Measurements from ENCODE around the gene UMODL1.
"Not testable (repeated sequence)": the region's sequence is repeated elsewhere in the genome, so short reads cannot be mapped to it uniquely, and the experiment has no call there.

Gene UMODL1

GRCh38 chr21:42114646-42115045, 43.5 kb downstream of the UMODL1 start:
- DNase-seq (ENCODE audit: low read depth in 2 of 2), result no peak

GRCh38 chr21:42115136-42115683, 44.1 kb downstream of the UMODL1 start:
- DNase-seq (ENCODE audit: low read depth in 2 of 2), result no peak

GRCh38 chr21:42116551-42116950, 45.4 kb downstream of the UMODL1 start:
- DNase-seq (ENCODE audit: low read depth in 2 of 2), result not testable (repeated sequence)

GRCh38 chr21:42117229-42117966, 46.3 kb downstream of the UMODL1 start:
- peak; percentile 55 to 59 for DNase-seq (ENCODE audit: low read depth in 2 of 2)

DNA sequence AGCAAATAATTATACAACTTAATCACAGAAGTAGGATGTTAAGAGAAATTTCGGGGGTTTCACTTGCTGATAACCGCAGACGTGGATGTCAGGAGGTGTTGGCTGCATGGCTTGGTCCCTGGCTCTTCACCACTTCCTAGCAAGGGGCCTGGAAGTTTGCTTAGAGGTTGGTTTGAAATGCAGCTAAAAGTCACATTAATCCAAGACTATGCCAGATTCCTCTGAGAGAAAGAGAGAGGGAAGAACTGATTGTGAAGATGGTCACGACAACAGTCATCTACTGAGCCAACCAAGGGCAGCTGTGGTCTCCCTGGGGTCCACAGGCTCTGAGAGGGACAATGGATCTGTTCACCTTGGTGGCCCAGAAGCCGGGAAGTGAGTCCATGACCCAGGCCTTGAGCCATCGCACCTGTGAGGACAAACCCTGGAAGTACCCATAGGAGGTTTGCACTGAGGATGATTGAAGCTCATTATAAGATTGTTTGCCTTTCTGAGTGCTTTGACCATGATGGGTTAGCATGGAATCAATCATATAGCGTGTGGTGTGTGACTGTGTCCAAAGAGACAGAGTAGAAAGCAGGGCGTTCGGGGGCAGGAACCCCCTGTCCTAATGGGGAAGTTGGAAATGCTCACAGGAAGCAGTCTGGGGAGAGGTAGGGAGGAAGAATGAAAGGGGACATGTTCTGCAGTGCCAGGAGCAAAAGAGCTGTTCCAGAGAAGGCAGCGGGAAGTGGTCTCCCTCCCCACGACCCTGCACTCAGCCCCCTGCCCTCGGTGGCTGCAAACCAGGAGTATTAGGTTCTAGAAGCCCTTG, 47.1 kb downstream of the UMODL1 start:
- no peak for DNase-seq (ENCODE audit: low read depth in 2 of 2)

GRCh38 chr21:42118901-42119300, 47.8 kb downstream of the UMODL1 start:
- DNase-seq (ENCODE audit: low read depth in 2 of 2), result no peak

DNA sequence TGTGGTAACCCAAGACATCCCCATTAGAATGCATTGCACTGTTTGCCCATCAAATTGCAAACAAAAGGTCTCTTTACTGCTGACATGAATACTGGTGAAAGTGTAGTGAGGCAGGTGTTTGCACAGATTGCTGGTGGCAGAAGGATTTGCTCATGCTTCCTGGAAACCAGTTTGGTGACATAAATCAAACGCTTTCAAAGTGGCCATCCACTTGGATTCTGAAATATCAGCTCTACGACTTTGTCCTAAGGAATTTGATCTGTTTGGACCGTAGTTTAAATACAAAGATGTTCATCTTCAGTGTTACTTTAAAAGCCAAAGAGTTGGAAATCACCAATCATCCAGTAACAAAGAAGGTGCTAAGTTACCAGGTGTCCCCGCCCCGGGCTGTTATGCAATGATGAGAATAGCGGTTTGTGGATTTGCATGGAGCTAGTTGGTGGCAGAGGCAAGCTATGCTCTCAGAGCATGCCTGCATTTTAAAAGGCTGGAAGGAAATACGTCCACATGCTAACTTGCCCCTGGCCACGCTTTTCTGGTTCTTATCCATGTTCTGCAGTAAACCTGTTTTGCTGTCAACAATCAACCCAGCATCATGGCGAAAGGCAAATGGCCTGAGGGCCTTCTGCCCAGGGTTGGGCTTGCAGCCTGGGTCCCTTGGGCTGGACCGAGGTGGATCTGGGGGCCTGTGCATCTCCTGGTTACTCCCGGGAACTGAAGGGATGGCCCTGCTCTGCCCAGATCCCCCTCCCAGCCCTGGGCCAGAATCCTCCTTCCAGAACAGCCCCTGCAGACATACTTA, 49.2 kb downstream of the UMODL1 start:
- DNase-seq (ENCODE audit: low read depth in 2 of 2), result no peak

DNA sequence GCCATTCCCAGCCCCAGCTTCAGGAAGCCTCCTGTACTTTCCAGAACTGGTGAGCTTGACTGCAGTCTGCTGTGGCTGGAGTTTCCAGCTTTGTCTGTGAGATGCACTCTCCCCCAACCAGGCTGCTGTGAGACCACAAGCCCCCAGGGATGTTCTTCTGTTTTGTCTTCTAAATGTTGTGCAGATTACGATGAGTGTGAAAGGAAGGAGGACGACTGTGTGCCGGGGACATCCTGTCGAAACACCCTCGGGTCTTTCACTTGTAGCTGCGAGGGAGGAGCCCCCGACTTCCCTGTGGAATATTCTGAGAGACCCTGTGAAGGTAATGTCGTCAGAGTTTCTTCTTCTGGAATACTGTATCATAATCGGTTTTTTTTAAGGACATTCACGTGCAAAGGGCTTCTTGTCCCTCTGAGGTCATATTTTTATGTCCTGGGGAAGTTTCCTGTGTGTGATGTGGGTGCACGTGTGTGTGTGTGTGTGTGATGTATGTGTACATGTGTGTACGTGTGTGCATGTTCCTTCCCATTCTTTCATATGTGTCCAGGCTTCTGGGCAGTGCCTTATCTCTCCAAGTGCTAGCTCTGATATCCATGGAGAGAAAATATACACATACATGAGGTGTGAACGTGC, 49.9 kb downstream of the UMODL1 start:
- no peak for DNase-seq (ENCODE audit: low read depth in 2 of 2)

GRCh38 chr21:42121794-42122193, 50.7 kb downstream of the UMODL1 start:
- no peak for DNase-seq (ENCODE audit: low read depth in 2 of 2)

GRCh38 chr21:42122398-42122797, 51.3 kb downstream of the UMODL1 start:
- DNase-seq (ENCODE audit: low read depth in 2 of 2), result no peak

DNA sequence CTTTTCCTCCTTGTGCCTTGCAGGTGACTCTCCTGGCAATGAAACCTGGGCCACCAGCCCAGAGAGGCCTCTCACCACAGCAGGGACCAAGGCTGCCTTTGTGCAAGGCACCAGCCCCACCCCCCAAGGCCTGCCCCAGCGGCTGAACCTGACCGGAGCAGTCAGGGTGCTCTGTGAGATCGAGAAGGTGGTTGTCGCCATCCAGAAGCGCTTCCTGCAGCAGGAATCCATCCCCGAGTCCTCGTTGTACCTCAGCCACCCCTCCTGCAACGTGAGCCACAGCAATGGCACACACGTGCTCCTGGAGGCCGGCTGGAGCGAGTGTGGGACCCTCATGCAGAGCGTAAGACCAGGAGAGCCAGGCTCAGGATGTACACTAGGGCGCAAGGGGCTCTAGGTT, 51.7 kb downstream of the UMODL1 start:
- no peak for DNase-seq (ENCODE audit: low read depth in 2 of 2)

DNA sequence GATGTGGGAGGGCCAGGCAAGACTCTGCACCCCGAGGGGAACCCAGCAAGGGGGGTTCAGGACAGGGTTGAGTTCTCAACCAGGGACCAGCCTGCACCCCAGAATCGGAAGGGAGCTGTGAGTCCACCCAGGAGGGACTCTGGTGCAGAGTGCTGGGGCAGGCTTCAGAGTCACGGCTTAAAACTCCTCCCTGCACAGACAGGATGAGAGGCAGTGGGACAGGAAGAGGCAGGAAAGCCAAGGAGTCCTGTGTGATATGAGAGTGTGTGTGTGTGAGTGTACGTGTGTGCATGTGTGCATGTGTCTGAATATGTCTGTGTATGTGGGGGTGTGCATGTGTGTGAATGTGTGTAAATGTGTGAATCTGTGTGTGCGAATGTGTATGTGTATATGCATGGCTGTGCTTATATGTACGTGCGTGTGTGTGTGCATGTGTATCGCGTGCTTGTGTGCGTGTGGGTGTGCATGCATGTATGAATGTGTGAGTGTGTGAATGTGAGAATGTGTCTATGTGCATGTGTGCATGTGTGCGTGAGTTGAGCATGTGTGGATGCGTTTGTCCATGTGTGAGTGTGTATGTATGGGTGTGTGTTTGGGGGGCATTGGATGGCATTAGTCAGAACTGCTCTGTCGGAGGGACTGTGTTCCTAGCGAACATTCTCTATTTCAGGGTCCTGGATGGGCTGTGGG, 52.2 kb downstream of the UMODL1 start:
- DNase-seq (ENCODE audit: low read depth in 2 of 2), result no peak

DNA sequence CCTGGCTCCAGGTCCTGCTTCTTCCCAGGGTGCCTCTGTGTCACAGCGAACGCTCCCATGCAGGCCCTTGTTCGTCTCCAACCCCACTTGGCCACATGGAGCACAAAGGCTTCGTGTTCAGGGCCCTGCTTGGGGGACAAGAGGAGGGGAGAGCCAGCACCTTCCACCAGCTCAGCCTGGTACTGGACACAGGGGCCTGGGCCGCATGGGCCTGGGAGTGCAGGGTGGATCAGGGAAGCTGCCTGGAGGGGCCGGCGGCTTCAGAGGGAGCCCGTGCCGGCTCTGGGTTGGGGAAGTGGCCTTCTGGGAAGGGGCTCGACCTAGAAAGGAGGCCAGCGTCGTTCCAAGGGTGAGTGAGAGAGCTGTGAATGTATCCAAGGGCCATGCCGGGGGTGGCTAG, 53.0 kb downstream of the UMODL1 start:
- DNase-seq (ENCODE audit: low read depth in 2 of 2), result no peak

DNA sequence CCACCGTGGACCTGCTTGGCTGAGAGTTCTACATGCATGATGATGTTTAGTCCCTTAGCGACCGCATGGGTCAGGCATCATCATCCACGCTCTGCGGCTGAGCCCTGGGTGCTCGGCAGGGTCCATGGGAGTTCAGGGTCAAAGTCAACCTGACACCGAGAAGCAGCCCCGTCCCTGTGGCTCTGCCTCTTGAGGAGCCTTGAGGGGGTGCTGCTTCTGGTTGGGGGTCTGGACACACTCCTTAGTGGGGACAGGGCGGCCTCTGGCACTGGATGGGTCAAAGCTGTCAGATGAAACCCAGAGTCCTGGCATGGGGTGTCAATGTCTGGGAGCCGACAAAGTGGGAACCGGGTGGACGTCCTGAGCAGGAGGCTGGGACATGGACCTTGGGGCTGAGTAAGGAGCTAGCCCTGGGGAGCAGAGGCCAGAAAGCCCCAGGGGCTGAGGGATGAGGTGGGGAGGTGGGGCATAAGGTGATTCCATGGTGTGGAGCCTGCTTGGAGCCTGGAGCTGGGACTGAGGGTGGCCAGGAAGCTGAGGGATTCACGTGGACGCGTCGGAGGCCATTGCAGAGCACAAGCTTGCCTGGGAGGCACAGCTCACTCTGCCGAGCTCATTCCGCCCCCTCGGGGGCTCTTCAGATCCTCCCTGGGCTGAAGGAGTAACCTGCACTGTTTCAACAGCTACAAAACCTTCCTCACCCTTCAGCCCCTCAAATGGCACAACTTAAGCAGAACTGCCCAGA, 53.9 kb downstream of the UMODL1 start:
- DNase-seq (ENCODE audit: low read depth in 2 of 2), result no peak

DNA sequence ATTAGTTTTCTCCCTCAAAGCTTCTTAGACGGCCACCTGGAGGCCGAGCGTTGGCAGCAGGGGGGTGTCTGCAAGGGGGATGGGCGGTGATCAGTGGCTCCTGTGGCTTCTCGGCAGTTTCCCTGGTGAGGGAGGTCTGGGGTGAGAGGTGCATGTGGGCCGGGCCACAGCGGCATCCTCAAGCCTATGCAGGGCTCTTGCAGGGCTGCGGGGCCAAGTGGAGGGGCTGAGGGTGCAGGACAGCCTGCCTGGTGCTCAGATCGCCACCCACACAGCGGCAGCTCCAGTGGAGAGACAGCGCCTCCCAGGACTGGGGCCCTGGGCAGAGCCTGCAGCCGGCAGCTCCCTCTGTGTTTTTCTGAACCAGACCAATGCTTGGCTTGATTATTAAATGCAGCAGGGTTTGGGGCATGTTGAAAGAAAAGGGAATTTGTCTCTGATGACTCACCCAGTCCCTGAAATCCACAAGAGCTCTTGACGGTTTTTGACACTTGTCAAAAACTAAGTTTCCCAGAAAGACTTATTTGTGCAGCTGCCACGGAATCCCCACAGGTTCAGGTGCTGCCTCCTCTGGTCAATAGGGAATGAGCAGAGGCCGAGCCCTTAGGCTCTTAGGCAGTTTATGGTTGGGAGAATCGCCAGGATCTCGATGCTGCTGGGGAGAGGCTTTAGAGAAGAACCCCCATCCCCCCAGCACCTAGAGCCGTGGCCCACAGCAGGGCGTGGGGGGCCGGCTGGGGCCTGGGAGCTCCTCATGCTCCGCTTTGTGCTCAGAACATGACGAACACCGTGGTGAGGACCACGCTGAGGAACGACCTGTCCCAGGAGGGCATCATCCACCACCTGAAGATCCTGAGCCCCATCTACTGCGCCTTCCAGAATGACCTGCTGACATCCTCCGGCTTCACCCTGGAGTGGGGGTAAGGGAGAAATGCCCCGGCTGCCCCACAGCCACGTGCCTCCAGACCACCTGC, 54.7 kb downstream of the UMODL1 start:
- DNase-seq (ENCODE audit: low read depth in 2 of 2), result no peak

GRCh38 chr21:42127164-42128150, 56.3 kb downstream of the UMODL1 start:
- DNase-seq (ENCODE audit: low read depth in 2 of 2), result no peak

DNA sequence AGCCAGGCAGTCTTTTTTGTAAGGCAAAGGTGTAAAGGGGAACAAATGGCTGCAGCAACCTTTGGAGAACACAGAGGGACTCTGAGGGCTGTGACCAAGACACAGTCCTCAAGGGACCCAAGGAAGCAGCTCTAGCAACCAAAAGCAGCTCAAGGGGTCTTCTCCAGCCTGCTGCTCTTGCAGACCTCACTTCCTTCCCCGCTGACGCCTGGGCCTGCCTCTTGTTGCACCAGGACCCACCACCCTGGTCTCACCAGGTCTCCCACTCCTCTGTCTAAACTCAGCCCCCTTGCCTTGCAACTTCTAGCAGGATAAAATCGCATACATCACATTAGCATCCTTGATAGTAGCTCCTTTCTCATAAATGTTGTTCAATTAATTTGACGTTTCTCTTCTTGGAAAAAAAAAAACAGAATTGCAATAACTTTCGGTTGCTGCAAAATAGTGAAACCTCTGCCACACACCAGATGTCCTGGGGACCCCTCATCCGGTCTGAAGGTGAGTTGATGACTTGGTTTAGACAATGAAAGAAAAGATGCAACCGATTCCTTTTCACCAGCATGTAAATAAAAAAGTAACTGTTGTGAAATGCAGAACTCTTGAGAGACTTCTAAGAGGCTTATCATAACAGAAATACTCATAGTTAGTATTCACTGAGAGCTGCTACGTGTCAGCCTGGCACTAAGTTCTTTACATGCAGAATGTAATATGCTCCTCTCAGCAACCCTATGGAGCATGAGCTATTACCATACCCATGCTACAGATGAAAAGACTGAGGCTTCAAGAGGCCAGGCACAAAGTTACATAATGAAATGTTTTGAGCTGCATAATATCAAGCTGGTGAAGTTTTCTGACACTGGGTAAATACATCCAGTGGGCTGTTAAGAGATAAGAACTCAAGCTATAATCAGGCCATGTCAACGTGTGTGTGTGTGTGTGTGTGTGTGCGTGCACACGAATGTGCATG, 58.5 kb downstream of the UMODL1 start:
- DNase-seq (ENCODE audit: low read depth in 2 of 2), result no peak

Measured in stimulated activated CD8-positive, alpha-beta memory T cell treated with anti-CD3 and anti-CD28 coated beads, Interleukin-2, amount 100 ng/mL, for 1 hour (primary cell).